Frontal cortex (tissue), 4 donors: ENCODE results near the gene ZNF169. TPM values are rescaled to one million over a fixed set of nuclear protein-coding genes. Genes with fewer than 3 reads are reported as not detected.
A peak's percentile ranks its signal among the peaks of the same experiment; 100 is the strongest.
"Not testable (repeated sequence)": the region's sequence is repeated elsewhere in the genome, so short reads cannot be mapped to it uniquely, and the experiment has no call there.

Experiments used
- DNase-seq, 2 donors: peaks; one replicate each; pipeline ENCODE4 v3.0.0; 2012; ENCODE audit warnings: low spot score in 2 of 2
- FAIRE-seq: peaks from 2 replicates; lab custom pipeline; 2012; peaks lifted over from hg19 to GRCh38; lab: Jason Lieb, UNC
- total RNA-seq: library from RNA; depleted of rRNA; stranded (reverse); fragments of >200 nt; gene quantifications from one replicate; pipeline ENCODE4 v1.2.3, GENCODE V29; 2014
- donor health status: control.
- donor health status: control.
- donor health status: control.

Gene ZNF169
- total RNA-seq, 1 donor from 2014 or later = 9.4 TPM

DNA sequence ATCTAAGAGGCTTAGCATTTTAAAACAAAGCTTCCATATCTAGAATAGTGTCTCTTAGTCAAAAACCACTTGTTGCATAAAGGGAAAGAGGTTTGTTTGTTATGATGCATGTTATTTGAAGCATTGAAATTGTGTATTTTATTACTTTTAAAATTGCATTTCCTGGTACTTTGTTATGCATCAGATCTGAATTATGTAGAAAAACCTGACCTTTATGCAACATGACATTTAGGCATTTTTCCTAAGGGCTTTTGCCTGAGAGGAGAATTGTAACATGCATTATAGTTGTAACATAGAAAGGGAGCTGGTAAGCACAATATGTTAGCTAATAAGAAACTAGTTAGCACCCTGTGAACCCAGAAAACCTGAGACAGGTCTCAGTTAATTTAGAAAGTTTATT is 22.0 kb downstream of the ZNF169 start:
- DNase-seq = no peak
- no peak for FAIRE-seq

DNA sequence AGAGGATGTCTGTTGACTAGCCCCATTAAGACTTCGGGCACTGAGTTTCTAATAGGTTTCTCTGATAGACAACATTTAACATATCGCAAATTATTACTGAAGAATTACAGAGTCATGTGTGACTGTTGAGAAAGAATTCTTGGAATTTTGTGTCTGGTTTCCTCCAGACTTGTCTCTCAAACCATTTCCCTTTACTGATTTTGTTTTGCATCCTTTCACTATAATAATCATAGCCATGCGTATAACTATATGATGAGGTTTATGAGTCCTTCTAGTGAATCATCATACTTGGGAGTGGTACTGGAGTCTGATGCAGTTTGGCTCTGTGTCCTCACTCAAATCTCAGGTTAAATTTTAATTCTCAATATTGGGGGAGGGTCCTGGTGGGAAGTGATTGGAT is 27.0 kb downstream of the ZNF169 start:
- FAIRE-seq (no peak), DNase-seq (no peak)

DNA sequence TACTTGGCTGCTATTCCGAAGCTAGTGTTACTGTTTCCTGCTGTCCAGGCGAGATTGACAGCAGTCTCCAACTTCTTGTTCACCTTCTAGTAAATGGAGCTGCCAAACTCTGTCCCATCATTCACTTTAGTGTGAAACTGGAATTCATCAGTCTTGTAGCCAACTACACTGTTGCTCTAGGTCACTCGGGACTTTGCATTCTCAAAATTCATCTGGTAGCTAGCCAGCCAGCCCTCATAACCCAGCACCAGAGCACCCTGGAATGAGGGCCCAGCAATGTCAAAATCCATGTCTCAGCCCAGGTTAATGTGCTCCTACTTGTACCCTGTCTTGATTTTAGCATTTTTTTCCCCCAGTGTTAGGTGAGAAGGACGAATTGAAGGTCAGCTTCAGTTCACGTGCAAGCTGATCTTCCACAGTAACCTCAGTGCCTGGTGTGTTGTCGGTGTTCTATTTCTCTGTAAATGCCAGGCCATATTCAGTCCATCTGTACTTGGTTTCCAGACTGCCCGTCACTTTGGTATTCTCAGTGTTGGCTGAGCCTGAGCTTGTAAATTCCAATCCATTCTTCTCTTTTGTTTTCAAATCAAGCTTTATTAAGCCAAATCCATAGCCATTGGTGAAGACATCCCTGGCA is 28.9 kb downstream of the ZNF169 start:
- DNase-seq = no peak
- FAIRE-seq = no peak

DNA sequence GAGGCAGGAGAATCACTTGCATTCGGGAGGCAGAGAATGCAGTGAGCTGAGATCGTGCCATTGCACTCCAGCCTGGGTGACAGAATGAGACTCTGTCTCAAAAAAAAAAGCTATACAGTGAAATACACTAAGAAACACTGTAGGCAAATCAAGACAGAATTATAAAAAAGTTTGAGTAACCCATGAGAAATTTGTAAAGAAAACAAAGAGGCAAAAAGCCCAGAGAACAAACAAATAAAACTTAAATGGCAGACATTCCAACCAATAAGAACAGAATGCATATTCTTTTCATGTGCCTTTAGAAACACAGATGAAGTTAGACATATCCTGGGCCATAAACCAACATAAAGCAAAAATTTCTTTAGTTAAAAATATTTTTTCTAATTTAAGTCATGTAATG is 30.6 kb downstream of the ZNF169 start:
- DNase-seq = no peak
- FAIRE-seq = peak; percentile 3

DNA sequence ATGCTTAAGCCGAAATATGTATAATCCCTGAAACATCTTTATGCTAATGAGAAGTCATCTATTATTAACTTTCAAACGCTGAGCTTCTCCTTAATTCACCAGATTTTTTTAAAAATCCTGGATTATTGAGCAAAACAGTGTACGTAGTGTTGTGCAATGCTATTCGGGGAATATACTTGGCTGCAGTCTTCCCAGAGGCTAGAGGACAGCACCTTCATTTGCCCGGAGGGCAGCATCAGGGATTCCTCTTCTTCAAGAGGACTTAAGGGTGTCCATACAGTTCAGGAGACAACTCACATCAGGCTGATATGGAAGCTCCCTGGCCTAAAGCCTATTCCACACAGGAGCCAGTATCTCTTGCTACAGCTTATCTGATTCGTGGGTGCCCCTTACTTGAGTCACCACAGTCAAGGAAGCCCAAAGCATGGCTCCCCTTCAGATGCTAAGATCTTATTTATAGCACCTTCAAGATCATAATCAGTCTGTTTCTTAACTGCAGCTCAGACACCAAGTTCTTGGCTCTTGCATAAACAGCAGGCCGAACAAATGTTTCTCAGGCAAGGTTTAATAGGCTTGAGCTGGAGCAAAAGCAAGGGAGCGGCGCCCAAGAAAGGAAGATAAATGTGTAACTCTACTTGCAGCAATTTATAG is 40.0 kb downstream of the ZNF169 start:
- DNase-seq = no peak
- no peak for FAIRE-seq

DNA sequence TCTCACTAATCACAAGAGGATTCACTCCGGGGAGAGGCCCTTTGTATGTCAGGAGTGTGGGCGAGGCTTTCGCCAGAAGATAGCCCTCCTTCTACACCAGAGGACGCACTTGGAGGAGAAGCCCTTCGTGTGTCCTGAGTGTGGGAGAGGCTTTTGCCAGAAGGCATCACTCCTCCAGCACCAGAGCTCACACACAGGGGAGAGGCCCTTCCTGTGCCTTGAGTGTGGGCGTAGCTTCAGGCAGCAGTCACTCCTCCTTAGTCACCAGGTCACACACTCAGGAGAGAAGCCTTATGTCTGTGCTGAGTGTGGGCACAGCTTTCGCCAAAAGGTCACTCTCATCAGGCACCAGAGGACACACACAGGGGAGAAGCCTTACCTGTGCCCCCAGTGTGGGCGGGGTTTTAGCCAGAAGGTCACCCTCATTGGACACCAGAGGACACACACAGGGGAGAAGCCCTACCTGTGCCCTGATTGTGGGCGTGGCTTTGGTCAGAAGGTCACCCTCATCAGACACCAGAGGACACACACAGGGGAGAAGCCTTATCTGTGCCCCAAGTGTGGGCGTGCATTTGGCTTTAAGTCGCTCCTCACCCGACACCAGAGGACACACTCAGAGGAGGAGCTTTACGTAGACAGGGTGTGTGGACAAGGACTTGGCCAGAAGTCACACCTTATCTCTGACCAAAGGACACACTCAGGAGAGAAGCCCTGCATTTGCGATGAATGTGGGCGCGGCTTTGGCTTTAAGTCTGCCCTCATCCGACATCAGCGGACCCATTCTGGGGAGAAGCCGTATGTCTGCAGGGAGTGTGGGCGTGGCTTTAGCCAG is 41.6 kb downstream of the ZNF169 start:
- DNase-seq (no peak), FAIRE-seq (no peak)

DNA sequence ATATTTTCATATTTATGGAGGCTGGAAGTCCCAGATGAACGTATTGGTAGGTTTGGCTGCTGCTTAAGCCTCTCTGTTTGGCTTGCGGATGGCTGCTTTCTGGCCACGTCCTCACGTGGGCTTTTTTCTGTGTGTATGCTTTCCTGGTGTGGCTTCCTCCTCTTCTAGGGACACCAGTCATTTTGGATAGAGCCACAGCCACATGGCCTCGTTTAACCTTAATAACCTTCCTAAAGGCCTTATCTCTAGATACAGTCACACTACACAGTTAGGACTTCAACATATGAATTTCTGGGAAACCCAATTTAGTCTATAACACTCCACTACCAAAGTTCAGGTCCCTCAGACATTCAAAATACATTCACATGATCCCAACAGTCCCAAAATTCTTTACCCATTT is 42.5 kb downstream of the ZNF169 start:
- FAIRE-seq (no peak), DNase-seq (no peak)

DNA sequence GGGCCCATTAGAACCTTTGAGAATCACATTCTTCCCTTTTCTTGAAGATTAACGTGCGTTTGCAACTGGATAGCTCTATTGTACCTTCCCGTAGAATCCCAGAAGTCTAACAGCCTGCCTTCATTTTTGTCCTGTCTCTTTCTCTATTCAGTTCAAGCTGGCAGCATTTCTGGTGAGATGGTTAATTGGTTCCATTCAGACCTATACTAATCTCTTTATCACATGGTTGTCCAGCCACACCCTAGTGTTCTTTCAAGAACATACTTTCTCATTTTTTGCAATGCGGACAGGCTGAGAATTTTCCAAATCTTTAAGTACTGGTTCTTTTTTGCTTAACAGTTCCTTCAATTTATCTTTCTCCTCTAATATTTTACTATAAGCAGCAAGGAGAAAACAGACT is 43.3 kb downstream of the ZNF169 start:
- FAIRE-seq = no peak

DNA sequence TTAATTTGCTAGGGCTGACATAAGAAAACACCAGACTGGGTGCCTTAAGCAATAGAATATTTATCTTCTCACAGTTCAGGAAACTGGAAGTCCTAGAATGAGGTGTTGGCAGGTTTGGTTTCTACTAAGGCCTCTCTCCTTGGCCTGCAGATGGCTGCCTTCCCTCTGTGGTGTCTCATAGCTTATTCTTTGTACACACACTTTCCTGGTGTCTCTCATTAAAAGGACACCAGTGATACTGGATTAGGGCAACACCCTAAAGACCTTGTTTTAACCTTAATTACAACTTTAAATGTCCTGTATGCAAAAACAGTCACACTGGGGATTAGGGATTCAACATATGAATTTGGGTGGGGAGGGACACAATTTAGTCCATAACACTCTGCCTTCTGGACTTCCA is 44.2 kb downstream of the ZNF169 start:
- DNase-seq (no peak), FAIRE-seq (no peak)

More for the DNA sequence above, 43.3 kb downstream of the ZNF169 start:
- DNase-seq = no peak

DNA sequence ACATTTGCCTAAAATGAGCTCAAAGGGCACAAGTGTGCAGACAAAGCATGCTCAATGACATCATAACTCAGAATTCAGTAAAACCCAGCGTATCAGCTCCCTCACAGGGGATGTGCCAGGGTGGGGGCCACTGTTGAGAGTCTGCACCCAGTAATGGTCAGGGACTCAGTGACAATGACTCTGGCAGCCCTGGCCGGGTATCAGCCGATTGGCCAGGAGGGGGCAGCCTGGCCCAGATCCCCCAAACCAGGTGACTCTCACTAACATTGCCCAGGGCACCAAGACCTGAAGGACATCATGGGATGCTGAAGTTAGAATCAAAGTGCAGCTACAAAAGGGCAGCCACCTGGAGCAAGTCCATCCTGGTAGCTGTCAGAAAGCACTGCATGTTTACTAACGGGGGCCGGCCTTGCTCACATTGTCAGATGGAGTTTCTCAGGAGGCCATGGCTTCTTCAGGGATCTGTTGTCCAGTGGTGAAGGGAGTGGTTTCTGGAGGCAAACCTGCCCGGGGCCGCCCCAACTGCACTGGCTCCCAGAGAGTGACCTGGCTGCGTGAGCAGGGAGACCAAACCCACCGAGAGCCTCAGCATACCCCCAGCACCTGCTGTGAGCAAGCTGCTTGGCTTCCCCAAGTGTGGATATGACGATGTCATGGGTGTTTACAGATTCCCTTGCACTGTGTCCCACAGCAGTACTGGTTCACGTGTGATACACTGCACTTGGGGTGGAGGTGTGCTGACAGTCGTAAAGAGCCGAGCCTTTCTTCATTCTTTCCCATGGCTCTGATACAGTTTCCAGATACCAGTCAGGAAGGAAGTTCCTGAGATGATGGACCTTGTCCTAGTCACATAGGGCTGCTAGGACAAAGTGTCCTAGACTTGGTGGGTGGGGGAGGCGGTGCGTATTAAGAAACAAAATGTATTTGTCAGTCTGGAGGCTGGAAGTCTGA is 56.2 kb downstream of the ZNF169 start:
- not testable (repeated sequence) for FAIRE-seq, DNase-seq

DNA sequence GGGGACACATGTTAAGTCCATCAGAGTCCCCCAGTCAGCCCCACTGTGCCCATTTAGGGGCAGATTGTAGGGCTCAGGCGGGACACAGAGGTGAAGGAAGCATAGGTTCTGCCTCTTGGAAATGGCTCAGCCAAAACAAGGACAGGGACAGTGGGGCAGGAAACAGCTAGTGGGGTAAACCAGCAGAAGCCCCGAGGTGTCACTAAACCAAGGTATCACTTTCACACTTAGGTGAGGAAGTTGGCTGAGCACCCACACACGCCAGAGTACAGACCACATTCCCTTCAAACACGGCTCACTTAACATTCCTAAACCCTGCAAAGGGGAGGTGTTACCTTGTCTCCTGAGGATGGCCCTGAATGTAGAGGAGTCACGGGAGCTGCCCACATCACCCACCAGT is 57.1 kb downstream of the ZNF169 start:
- not testable (repeated sequence) for FAIRE-seq, DNase-seq

DNA sequence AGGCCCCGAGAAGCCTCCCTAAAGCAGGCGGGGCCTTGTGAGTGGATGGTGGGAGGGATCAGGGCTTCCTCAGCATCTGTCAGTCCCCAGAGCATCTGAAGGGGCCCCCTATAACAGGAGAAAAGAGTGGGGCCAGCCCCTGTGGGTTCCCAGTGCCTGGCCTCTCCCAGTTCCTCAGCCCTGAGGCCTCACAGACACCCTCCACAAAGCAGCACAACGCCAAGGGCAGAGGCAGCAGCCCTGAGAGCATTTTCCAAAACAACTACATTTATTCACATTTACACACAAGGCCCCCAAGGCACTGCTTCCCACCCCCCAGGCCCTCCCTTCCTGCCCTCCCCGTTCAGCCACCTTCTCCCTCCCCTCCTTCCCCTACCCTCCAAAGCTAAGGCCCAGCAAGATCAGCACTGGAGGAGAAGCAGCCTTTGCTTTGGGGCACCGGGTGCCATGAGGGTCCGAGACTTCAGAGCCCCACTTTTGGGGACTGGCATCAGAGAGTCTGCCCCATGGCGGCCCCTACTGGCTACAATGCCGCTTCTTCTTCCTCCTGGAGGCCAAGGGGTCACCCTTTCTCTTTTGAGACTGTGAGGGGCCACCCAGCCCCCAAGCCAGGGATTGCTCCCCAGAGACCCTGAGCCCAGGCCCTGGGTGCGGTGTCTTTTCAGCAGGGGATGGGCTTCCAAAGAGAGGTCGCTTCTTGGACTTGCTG is 59.0 kb downstream of the ZNF169 start:
- DNase-seq, FAIRE-seq: not testable (repeated sequence)

DNA sequence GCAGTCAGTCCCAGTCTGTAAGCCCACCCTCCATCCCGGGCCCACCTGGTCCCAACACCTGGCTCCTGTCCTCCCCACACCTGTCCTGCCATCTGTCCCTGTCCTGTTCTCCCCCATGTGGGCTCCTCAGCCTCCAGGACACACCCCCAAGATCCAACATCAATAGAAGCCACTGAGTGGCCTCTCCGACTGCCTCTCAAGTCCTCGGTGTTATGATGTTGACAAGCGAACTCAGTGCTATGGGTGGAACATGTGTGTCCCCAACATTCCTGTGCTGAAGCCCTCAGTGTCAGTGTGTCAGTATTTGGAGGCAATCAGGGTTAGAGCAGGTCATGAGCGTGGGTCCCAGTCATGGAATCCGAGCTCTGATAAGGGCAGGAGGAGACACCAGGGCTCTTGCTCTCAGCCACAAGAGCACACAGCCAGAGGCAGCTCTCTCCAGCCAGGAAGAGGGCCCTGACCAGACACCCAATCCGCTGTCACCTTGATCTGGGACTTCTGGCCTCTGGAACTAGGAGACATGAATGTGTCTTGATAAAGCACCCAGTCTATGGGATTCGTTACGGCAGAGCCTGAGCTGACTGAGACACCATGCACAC is 63.3 kb downstream of the ZNF169 start:
- DNase-seq, FAIRE-seq: not testable (repeated sequence)

DNA sequence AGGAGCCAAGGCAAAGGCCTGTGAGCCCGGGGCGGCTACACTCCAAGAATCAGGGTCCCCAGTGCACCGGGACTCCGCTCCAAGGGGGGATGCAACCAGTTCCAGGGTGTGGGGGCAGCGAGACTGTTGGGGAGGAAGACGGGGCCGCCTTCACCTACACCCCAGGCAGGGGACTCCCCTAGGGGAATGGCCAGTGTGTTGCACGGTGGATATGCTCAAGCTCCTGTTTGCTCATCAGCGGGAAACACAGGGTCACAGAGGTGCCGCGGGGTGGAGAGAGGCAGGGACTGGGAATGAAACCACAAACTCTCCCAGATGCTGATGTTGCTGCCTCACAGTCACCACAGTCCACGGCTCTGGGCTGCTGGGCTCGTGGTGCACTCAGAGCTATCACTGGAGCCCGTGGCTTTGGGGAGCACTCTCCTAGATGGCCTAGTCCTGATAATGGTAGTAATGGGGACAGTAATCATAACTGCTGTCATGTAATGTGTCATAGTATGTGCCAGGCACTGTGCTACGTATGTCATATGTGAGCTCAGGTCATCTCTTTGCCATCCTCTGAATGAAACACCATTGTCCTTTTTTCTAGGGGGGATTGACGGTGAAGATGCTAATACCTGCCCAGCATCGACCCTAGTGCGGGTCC is 64.2 kb downstream of the ZNF169 start:
- not testable (repeated sequence) for DNase-seq, FAIRE-seq

DNA sequence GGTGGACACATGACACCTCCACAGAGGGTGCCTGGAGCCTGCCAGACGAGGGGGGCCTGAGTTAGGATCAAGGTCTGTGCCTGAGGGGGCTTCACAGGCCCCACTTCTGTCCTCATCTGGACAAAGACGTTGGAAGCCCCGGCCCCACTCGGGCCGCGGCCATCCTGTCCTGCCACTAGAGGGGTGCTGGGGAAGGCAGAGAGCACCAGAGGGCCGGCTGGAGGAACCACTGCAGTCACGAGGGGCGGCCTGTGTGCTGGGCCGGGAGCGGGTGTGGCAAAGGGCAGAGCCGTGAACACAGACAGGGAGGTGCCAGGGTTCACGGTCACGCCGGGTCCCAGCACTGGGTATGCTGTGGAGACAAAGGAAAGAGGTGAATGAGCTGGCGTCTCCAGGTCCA is 66.5 kb downstream of the ZNF169 start:
- FAIRE-seq, DNase-seq: not testable (repeated sequence)

DNA sequence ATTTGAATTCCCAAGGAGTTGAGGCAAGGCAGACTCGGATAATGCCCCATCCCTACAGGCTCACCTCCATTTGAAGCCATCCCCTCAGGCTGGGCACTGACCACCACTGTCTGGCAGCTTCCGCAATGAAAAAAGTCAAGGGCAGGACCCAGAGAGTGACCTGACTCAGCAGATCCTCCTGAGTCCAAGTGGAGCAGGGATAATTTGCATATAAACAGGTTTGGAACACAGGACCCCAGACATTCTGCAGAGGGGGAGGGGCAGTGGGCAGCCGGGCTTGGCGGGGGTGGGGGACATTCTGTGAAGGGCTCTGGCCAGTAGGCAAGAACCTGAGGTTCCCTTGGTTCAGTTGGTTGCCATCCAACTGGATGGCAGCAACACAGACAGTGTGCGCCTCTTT is 69.4 kb downstream of the ZNF169 start, which contains the start of gene NUTM2F:
NUTM2F (minus strand) TSS at position 101 of the 400 bp plus-strand sequence; CDS start at position 80, 21 bp downstream.
- DNase-seq, FAIRE-seq: not testable (repeated sequence)

DNA sequence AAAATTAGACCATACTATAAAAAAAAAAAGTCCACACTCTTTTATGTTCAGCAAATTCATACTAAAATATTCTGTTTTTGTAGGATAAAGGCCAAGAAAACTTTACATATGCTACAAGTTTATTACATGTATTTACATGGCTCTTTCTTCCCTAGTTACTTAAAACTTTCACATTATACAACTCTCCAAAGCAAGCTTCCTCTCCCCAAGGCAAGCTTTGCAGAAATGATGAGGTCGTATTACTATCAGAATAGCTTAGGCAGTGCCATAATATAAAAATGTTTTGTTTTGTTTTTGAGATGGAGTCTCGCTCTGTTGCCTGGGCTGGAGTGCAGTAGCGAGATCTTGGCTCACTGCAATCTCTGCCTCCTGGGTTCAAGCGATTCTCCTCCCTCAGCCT is 77.3 kb downstream of the ZNF169 start:
- not testable (repeated sequence) for DNase-seq, FAIRE-seq

DNA sequence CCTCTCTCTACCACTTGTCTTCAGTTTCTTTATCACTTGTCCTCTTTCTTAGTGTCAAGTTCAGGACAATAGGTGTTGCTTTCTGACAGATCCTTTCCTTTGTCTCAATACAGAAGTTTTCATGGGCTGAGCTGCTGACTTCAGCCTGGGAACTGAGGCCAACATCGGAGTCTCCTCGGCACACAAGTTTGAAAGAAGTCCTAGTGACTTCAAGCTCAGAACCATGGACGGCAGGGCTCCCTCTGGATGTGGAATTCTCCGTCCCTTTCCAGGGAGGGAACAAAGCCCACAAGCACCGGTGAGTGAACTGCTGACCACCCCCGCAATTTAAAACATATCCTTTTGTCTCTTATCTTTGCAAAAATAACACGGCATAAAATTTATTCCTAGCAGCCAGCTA is 79.6 kb downstream of the ZNF169 start:
- FAIRE-seq, DNase-seq: not testable (repeated sequence)
